ENCODE data around the gene CLIC3. TPM values are rescaled to one million over a fixed set of nuclear protein-coding genes. Genes with fewer than 3 reads are reported as not detected.
"Not testable (repeated sequence)": the region's sequence is repeated elsewhere in the genome, so short reads cannot be mapped to it uniquely, and the experiment has no call there.

The CLIC3 gene
- total RNA-seq, 1 donor = 0.27 TPM

DNA sequence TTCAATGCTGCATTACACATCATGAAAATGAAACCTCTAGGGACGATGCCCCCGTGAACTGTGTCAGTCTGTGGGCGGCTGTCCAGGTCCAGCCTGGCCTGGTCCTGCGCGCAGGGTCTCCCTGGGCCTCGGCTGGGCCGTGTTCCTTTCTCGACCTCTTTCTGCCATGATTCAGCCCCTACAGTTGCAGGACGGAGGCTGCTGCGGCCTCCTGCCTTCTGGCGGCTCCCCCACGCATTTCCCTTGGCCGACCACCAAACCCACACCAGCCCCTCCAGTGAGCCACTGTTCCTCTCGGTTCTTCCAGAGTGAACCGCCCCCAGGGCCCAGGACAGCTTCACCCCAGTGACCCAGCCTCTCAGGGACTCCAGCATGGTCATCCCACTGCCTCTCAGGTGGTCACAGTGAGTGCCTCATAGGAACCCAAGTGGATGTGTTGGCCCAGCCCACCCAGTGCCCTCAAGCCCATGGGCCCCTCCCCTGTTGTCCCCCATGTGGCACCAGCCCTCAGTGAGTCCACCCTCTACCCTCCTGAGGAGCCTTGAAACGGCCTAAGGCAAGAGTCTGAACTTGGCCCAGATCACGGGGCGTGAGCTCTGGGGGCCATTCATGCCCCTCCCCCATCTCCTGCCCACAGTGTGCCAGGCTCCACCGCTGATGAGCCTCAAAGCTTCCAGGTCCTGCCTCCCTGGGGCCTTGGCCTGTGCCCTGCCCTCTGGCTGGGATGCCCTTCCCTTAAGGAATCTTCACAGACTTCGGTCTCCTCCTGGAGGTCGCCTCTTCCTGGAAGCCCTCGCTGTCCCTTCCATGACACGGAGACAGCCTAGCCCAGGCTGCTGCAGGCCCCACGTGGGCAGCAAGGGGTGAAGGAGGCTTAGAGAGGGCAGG, 10.0 kb upstream of the CLIC3 start:
- DNase-seq (ENCODE audit: low read depth in 2 of 3, low spot score in 2 of 3) = peak in 1 of 3 donors; percentile 51

DNA sequence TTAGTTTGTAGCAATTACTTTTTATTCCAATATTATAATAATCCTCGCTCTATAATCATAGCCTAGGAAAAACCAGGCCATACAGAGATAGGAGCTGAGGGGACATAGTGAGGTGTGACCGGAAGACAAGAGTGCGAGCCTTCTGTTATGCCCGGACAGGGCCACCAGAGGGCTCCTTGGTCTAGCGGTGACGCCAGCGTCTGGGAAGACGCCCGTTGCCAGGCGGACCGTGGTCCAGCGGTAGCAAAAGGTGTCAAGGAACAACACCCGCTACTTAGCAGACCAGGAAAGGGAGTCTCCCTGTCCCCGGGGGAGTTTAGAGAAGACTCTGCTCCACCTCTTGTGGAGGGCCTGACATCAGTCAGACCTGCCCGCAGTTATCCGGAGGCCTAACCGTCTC, 7.9 kb upstream of the CLIC3 start:
- DNase-seq (ENCODE audit: low read depth in 2 of 3, low spot score in 2 of 3) = not testable (repeated sequence)

DNA sequence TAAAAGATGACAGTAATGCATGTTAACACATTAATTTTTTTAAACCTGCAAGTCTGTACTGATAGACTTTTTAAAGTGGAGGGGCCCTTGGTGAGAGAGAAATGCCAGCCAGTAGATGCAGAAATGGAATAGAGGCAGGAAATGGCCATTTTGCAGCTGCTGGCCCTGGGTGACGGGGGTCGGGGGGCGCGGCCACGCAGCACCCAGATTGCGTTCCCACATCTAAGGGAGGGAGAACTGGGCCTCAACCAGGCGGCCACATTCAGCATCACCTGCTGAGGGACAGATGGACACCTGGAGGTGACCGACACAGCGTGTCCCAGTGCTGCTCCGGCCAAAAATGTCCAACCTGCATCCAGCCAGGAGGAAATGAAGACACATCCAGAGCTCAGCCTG, 6.3 kb upstream of the CLIC3 start:
- DNase-seq (ENCODE audit: low read depth in 2 of 3, low spot score in 2 of 3) = no peak

DNA sequence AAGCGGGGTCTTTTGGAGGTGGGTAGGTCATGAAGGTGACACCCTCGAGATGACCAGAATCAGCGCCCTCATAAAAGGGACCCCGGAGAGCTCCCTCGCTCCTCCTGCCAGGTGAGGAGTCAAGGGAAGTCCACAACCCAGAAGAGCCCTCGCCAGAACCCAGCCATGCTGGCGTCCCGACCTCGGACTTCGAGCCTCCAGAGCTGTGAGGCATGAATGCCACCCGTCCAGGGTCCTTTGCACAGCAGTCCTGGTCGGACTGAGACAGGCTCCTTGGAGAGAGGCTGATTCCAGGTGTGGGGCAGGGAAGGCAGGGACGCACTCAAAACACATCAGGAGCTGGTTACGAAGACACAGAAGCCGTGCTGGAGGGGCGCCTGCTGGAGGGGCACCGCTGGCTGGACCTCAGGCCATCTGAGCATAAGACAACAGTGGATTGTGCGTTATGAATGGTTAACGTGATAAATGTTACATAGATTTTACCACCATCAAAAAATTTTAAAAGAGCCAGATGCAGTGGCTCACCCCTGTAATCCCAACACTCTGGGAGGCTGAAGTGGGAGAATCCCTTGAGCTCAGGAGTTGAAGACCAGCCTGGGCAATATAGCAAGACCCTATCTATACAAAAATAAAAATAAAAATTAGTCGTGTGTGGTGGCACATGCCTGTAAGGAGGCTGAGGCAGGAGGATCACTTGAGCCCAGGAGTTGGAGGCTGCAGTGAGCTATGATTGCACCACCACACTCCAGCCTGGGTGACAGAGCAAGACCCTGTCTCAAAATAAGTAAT, 5.7 kb upstream of the CLIC3 start:
- DNase-seq (ENCODE audit: low read depth in 2 of 3, low spot score in 2 of 3) = no peak

DNA sequence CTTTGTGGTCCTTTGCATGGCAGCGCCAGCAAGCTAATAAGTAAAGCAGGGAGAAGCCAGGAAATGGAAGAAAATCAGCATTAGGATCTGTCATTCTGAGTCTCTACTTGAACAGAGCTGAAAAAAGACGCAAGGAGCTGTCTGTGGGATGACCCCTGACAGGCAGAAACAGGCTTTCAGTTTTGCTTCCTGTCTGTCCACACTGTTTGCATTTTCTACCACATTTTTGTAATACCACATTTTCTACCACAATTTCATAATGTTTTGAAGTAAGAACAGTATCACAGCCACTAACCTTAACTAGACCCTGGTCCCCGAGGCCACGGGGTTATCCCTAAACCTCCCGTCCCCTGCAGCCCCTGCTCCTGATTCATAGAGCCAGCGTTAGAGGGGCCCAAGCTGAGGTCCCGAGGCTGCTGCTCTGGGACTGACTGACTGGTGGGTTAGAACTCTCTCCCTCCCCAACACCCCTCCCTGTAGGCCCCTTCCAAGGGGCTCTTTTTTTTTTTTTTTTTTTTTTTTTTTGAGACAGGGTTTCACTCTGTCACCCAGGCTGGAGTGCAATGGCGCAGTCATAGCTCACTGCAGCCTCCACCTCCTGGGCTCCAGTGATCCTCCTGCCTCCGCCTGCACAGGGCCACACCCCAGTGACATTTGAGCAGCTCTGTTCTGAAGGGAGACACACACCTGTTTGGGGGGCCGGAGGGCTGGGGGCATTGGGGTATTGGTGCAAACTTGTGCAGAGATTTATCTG, 4.0 kb upstream of the CLIC3 start:
- DNase-seq (ENCODE audit: low read depth in 2 of 3, low spot score in 2 of 3) = peak in 1 of 3 donors; percentile 41

DNA sequence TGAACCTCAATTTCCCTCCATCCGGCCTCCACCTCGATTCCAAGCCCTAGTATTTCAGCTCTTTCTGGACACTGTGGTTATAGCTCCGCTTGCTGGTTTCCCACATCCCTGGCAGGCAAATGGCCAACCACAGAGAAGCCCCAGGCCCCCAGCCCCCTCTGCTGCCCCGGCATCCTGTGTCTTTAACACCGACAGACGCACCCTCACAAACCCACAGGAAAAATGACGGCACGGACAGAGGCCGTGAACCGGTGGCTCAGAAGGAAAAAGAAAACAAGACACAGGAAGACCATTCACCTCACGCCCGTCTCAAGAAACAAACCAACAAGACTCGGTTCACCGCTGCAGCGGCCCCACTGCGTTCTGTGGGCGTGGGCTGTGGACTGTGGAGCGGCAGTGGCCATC, 1.5 kb upstream of the CLIC3 start:
- no peak for DNase-seq (ENCODE audit: low read depth in 2 of 3, low spot score in 2 of 3)

DNA sequence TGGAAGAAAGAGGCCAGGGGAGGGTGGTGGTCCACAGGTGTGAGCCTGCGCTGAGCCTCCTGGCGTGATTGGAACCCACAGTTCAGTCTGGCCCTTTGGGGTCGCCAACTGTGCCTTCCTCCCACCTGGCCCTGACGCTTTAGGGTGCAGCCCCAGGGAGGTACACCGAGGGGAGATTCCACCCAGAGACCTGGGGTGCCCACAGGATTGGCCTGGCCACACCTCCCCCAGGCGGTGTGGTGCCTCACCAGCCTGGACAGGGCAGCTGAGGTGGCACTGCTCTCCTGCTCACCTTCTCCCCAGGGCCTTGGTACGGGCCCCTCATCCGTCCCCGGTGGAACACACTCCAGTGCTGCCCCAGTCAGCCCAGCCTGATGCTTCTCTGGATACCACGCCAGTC, 1.0 kb upstream of the CLIC3 start:
- DNase-seq (ENCODE audit: low read depth in 2 of 3, low spot score in 2 of 3) = no peak

DNA sequence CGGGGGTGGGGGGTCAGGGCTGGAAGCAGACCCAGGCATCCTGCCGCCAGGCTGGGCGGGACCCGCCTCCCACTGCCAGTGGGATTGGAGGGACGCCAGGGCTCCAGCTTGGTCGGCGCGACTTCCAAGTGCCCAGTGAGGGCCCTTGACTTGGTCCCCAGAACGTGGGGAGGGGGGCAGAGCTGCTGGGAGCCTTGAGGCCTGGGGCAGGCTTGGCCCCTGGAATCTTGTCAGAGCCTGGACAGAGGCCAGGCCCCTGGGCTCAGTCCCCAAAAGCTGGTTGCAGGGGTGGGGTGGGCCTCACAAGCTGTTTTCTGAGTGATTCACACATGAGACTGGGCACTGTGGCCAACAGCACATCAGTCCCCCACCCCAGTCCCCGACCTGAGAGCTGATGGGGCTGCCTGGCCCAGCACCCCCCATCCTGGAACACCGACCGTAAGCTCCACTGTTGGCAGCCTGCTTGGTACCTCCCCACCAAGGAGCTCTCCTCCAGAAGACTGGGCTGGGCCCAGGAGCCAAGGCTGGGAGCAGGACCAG, 526 bp downstream of the CLIC3 start:
- no peak for DNase-seq (ENCODE audit: low read depth in 2 of 3, low spot score in 2 of 3)

DNA sequence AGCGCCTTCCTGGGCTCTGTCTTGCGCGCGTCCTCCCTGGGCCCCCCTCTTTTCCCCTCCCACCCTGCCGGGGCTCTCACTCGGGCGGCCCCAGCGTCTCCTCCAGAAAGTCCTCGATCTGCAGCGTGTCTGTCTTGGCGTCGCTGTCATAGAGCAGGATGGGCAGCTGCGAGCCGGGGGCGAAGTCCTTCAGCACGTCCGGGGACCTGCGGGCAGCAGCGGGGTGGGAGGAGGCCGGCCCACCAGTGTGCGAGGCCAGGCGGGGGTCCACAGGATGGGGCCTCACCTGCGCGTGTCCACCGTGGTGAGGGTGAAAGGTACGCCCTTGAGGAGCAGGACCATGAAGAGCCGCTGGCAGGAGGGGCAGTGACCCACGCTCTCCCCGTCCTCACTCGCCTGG, 1.0 kb downstream of the CLIC3 start:
- DNase-seq (ENCODE audit: low read depth in 2 of 3, low spot score in 2 of 3) = no peak

DNA sequence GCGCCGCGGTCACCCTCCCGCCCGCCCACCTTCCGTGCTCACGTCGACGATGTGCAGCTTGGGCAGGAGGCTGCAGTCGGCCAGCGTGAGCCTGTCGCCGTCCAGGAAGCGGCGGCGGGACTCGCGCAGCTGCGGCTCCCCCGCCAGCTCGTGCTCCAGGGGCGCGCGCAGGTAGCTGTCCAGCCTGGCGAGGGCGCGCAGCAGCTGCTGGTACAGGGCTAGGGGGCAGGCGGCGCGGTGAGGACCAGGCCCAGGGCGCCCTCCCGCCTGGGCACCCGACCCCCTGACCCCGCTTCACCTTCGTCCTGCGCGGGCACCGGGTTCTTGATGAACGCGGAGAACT, 1.5 kb downstream of the CLIC3 start:
- DNase-seq (ENCODE audit: low read depth in 2 of 3, low spot score in 2 of 3) = no peak

DNA sequence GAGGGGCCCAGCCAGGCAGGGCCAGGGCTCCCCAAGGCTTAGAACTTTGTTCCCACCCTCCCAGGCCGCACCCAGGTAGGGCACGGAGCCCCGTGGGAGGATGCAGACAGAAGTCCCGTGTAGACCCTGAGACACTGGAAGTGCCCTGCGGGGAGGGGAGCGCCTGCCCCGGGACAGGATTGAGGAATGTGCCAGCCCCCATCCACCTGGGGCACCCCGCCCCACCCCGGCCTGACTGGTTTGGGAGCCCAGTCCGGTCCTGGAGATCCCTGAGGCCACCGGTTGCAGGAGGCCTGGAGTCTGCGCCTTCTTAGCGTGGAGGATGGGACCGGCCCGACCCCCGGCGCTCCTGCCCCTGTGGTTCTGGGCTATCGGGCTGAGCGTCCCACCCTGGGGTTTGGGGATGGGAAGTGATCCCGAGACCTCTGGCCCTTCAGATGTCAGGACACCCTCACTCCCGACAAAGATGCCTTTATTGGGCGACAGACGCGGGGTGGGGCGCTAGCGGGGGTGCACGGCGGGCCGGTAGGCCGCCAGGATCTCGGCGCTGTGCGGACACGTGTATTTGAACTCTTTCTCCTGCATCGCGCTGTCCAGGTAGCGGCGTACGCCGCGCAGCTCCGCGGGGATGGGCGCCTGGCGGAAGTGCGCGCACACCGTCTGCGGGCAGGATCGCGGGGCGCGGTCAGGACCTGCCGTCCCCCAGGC, 2.0 kb downstream of the CLIC3 start:
- no peak for DNase-seq (ENCODE audit: low read depth in 2 of 3, low spot score in 2 of 3)

DNA sequence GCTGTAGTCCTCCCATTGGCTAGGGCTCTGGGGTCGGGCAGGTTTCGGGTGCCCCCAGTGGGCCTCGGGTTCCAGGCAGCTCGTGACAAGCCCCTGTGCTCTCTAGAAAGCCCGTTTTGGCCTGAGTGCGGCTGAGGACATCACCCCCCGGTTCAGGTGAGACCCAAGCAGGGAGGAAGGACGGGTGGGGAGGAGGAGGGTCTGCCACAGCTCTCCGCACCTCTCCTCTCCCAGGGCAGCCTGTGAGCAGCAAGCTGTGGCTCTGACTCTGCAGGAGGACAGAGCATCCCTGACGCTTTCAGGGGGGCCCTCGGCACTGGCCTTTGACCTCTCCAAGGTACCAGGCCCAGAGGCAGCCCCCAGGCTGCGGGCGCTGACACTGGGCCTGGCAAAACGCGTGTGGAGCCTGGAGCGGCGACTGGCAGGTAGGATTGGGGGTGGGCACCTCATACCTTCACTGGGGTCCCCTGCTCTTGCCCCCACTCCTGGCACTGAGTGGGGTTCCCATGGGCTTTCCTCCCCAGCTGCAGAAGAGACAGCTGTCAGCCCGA, 3.5 kb downstream of the CLIC3 start:
- DNase-seq (ENCODE audit: low read depth in 2 of 3, low spot score in 2 of 3) = no peak

DNA sequence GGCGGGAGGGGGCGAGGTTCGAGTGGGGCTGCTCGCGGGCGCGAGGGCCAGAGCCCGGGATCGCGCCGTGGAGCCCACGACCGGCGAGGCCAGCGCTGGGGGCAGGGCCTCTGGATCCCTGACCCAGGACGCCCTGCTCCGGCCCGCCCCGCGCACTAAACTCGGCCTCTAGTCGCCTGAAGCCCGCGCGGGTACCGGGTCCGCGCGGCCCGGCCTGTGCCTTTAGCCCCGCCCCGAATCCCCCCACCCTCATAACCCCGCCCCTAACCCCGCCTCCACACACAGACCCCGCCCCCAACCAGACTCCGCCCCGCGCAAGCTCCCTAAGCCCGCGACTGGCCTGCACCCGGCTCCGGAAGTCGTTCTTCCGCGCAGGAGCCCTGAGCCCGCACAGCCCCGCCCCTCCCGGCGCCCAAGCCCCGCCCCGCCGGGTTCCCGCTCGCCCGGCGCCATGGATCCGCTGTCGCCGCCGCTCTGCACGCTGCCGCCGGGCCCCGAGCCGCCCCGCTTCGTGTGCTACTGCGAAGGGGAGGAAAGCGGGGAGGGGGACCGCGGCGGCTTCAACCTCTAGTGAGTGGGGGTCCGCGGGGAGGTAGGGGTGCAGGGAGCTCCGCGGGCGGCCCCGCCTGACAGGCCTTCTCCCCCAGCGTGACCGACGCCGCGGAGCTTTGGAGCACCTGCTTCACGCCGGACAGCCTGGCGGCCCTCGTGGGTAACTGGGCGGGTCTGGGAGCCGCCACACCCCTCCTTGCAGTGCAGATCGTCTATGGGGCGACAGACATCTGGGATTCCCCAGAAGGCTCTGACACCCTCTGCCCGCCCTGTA, 4.2 kb downstream of the CLIC3 start, which contains the start of gene PAXX:
Gene PAXX (plus strand): TSS at position 430 of the 826 bp plus-strand sequence. CDS start 22 bp downstream, at position 452.
- DNase-seq (ENCODE audit: low read depth in 2 of 3, low spot score in 2 of 3) = peak; percentile 76 to 91 (median 89)

DNA sequence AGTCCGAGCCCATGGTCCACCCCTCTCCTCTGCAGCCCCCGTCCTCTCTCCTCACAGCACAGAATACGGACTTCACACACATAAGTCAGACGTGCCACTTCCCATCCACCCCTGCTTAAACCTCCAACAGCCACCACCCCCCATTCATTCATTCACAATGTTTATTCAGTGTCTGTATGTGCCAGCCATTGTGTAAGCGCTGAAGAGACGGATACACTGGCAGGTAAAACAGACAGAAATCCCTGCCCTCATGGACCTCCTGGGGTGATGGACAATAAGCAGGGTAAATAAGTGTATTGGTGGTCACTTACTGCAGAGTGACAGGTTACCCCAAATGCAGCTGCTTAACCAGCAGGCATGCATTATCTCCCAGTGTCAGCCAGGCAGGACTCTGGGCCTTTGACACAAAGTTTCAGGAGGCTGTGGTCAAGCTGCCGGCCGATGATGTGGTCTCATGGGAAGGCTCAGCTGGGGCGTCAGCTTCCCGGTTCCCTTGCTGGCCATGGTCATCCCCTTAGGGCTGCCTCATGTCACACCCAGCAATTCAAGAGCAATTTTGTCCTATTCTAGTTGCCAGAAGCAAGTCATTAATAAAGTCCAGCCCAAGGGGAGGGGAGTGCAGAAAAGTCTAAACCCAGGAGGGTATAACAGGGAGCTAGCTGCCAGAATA, 6.0 kb downstream of the CLIC3 start:
- DNase-seq (ENCODE audit: low read depth in 2 of 3, low spot score in 2 of 3) = no peak

DNA sequence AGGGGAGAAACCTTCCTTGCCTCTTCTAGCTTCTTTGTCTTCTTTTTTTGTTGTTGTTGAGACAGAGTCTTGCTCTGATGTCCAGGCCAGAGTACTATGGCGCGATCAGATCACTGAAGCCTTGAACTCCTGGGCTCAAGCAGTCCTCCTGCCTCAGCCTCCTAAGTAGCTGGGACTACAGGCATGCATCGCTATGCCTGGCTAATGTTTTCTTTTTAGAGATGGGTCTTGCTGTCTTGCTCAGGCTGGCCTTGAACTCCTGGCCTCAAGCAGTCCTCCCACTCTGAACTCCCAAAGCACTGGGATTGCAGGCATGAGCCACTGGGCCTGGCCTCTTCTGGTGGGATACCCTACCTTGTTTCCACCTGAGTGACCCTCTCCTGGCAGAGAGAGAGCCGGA, 7.5 kb downstream of the CLIC3 start:
- no peak for DNase-seq (ENCODE audit: low read depth in 2 of 3, low spot score in 2 of 3)

DNA sequence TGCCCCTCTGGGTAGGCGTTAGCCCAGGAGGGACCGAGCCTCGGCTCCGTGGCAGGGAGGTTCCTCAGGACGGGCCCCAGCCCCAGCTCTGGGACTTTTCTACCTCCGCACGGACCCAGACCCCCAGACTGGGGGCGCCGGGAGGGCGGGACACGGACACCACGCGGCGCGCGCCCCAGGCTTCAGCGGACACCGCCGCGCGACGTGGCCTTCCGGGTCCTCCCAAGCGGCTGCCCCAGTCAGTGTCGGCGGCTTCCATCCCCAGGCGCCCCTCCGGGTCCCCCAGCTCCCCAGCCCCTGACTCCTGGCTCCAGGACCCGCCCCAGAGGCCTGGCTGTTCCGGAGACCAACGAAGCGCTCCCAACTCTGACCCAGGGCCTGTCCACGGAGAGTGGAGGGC, 10.5 kb downstream of the CLIC3 start:
- DNase-seq (ENCODE audit: low read depth in 2 of 3, low spot score in 2 of 3) = no peak

DNA sequence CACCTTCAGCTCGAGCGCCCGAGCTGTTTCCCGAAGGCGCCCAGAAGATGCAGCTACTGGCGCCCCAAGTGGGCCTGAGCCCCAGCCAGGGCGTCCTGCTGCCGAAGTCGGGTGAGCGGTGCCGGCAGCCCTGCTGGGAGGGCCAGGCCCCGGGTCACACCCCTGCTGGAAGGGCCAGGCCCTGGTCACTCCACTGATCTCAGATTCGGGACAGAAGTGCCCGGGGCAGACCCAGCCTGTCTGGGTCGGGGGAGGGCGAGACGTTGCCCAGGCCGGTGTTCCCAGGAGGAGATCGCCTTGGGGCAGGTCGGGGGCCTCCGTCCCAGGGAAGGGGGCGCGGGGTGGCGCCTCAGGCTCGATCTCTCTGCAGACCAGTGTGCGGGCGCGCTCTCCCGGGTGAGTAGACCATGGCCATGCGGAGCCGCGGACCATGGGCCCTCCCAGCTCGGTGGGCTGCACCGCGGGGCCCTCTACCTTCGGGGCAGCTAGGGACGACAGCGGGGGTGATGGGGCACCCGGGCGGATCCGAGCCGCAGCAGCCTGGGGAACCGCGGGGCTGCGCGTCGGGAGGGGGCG, 11.3 kb downstream of the CLIC3 start:
- peak in 1 of 3 donors; percentile 31 for DNase-seq (ENCODE audit: low read depth in 2 of 3, low spot score in 2 of 3)

DNA sequence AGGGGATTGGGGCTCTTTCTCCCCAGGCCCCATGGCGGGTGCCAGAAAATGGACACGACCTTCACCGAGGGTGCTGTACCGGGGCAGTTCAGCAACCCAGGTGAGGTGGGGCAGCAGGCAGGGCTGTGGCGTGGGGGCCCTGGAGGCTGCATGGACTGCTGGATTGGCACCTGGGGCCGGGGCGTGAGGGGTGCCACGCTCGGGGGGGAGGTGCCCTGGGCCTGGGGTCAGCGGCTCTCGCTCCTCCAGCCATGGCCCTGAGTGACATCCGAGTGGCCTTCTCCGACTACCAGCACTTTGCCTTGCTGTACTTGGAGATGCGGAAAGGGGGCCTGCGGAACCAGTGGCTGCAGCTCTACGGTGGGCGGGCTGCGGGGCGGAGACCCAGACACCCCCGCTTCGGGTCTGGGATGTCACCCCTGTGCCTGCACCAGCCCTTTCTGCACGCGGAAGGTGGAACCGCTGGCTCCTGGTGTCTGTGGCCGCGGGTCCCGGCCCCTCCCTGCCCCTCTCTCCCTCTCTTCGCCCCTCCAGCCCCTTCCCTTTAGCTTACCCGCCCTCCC, 11.8 kb downstream of the CLIC3 start:
- no peak for DNase-seq (ENCODE audit: low read depth in 2 of 3, low spot score in 2 of 3)

Measured in hematopoietic multipotent progenitor cell (in vitro differentiated cells).